C4-2B (cell line): Measurements from ENCODE around the gene ARHGAP22.

Experiments
- H3K27ac ChIP-seq: fragments of 450-650 bp; 2 replicates; pipeline ENCODE4 v1.5.1; 2017
- ZFX ChIP-seq: fragments of 450-650 bp; IDR thresholded peaks from 2 replicates; pipeline ENCODE4 v1.6.1; 2017
- TF ChIP-seq, protein P1 (sequence below): fragments of 450-650 bp; conservative IDR thresholded peaks from 2 replicates; pipeline ENCODE4 v1.5.1; 2017; ENCODE audit warnings: mild to moderate bottlenecking

ARHGAP22 gene

DNA sequence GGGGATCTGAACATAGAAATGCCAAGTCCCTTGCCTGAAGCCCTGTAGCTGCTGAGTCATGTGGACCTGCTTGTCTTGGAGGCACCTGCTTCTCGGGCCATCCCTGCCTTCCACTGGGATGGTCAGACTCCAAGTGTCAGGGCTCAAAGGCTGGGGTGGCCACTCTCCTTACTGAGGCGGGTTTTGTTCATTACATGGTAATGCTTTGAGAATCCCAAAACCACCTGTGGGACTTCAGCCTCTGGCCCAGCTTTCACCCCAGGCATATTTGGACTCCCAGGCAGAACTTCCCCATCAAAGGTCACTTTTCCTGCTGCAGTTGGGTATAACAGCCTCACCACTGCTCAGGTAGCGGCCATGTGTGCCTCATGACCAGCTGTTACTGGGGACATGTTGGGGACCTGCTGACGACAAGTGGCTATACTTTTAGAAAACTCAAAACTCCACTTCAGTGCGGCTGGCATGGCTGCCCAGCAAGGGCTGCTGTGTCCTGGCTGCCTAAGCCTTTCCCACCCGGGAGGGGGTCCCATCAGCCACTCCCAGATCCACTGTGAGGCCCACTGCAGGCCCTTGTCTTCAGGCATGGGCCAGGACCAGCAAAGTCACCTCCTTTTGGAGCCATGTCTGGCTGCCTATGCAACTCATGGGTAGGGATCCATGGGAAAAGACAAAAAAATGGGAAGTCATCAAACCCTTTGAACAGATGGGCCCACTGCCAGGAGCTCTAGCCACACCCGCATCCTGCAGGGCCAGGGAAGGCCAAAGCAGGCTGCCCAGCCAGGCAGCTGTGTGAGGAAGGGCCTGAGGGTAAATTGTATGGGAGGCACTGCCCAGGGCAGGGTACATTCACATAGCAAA, 96.7 kb downstream of the ARHGAP22 start:
- TF ChIP-seq, protein P1, sequence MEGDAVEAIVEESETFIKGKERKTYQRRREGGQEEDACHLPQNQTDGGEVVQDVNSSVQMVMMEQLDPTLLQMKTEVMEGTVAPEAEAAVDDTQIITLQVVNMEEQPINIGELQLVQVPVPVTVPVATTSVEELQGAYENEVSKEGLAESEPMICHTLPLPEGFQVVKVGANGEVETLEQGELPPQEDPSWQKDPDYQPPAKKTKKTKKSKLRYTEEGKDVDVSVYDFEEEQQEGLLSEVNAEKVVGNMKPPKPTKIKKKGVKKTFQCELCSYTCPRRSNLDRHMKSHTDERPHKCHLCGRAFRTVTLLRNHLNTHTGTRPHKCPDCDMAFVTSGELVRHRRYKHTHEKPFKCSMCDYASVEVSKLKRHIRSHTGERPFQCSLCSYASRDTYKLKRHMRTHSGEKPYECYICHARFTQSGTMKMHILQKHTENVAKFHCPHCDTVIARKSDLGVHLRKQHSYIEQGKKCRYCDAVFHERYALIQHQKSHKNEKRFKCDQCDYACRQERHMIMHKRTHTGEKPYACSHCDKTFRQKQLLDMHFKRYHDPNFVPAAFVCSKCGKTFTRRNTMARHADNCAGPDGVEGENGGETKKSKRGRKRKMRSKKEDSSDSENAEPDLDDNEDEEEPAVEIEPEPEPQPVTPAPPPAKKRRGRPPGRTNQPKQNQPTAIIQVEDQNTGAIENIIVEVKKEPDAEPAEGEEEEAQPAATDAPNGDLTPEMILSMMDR: no peak
- no peak for TF ChIP-seq ZFX
- no peak overlapping the region for H3K27ac ChIP-seq

DNA sequence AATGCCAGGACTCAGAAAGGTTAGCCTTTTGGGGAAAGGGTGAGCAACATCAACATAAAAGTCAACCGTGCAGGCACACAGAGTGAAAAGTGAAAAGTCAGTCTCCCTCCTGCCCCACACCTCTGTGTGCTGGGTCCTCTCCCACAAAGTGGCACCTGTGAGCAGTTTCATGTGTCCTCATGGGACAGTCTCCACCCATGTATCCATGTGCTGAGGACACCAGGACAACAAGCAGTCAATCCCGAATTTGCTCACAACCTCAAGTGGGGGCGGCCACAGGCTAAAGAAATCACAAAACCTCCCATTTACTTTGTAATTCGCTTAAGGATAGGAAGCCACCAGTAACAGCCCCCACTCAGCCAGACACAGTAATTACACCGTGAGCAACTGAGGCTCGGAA, 97.4 kb downstream of the ARHGAP22 start:
- no peak overlapping the region for H3K27ac ChIP-seq
- TF ChIP-seq, protein P1: no peak
- no peak for TF ChIP-seq ZFX

DNA sequence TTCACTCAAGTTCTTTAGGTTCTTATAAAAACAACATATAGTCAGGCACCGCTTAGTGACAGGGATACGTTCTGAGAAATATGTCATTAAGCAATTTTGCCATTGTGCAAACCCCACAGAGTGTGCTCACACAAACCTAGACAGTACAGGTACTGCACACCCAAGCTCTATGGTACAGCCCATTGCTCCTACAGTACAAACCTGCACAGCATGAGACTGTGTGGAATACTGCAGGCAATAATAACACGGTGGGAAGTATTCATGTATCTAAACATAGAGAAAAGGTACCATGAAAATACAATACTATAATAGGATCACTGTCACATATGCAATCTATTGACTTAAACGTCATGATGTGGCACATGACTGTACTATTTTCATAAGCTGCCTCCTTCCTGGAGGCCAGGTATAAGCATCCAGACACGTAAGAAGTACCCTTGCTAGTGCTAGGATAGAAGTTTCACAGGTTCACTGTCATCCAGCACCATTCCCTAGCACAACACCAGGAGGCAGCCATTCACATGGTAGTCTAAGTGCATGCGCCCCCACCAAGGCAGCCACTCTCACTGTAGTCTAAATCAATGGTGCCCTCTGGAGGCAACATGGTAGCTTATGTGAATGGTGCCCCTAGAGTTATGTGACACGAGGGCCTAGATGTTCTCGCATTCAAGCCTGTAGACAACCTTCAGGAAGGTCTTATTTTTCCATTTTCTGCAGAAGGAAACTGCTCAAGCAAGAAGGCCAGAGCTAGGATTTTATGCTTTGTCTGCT, 98.5 kb downstream of the ARHGAP22 start:
- no peak for TF ChIP-seq ZFX
- TF ChIP-seq, protein P1: peak; percentile 31
- no peak overlapping the region for H3K27ac ChIP-seq

DNA sequence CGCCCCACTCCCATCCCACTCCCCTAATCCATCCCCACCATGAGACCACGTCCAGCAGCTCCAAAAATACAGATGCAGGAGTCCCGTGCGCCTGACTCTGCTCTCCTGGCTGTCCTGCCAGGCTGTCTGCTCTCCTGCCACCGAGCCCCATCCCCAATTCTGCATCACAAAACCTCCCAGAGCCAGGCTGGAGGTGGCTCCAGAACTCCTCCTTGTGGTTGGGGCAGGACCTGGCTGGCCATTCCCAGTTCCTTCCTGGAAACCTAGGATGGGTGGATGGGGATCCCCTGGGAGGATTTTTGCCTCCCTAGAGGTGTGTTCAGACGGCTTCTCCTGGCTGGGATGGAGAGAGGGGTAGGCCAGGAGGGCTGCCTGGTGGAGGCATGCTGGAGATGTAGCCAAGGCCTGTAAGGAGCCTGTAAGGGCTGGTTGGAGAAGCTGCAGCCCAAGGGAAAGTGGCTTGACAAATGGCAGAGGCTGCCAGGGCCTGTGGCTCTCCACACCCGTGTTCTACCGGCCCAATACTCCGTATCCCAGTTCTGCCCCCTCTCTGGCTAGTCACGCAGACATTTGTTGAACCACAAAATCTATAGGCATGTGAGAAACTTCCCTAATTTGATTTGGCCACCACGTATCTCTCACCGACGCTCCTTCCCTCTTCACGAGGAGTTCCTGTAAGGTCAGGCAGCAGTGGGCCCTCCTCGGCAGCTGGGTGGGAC, 99.3 kb downstream of the ARHGAP22 start:
- TF ChIP-seq, protein P1: no peak; the same call in 1 of the 2 replicates
- no peak for TF ChIP-seq ZFX
- H3K27ac ChIP-seq: no peak overlapping the region

DNA sequence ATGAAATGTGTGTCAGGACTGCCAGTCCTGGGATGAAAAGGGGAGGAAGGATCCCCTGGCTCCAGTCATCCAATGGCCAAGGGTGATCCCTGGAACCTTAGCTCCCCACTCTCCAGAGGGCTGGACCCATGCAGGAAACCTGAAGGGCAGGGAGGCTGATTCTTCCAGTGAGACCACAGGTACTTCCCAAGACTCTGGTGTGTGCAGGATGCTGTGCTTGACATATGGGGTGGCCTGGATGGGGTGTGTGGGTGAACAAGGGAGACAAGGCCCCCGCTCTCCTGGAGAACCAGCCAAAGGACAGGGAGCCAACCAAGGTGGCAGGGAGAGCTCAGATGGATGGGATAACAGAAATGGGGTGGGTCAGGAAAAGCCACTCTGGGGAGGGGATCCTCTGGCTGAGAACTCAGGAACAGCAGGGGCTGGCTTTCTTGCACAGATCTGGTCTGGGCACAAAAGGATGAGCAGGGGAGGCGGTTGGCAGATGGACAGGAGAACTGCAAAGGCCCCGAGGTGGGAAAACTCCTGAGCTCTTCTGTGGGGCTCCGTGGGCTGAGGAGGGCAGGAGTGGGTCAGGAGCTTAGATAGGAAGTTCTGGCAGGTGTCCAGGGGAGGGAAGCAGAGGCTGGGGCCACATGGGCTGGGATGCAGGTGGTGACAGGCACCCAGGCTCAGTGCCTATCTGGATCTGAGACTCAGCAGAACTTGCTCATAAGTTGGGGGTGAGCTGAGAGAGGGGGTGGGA, 100.6 kb downstream of the ARHGAP22 start:
- H3K27ac ChIP-seq: no peak overlapping the region
- TF ChIP-seq ZFX: no peak

DNA sequence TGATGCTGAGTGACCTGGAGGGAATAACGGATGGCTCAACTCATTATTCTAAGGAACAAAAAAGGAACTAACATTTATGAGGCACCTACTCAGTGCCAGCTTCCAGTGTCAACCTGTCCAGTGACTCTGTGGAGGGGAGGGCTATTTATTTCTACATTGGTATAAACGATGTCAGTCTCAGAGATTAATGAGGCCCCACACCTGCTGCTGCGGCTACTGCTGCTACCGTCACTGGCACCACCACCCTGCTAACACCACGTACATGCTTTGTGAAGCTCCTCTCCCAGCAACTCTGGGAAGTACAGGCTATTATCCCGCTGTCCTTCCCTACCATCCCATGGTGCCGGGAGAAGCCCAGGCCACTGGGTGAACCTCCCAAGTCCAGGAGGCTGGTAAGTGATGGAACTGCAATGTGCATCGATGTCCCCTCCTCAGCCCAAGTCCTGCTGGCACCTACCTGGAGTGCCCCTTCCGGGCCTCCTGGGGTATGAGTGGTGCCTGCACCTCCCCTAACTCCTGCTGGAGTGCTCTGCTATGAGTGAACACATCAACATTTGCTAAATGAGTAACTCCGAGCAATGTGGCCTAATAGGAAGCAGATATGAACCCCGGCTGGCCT, 101.5 kb downstream of the ARHGAP22 start:
- TF ChIP-seq, protein P1: no peak
- no peak for TF ChIP-seq ZFX

DNA sequence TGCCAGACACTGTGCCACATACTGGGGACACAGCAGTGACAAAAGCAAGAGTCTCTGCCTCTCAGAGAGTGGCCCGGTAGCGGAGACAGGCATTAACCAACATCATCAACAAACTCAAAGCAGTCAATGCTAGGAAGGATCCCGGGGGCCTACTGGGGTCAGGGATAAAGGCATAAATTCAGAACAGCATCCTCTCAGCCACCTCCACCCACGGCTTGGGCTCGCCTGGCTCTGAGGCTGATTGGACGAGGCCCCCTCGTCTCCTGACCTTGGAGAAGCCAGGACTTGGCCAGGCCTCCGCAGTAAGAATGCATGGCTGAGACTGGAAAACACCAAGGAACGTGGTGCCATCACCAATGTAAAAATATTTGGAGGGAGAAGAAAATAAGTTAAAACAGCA, 102.1 kb downstream of the ARHGAP22 start:
- no peak overlapping the region for H3K27ac ChIP-seq
- TF ChIP-seq, protein P1: no peak

More for the DNA sequence above, 101.5 kb downstream of the ARHGAP22 start:
- no peak overlapping the region for H3K27ac ChIP-seq
